DMS114 treated with DMSO at 0.1 percent for 48 hours (cell line): ENCODE results near the gene MPV17.
"Not testable (repeated sequence)": the region's sequence is repeated elsewhere in the genome, so short reads cannot be mapped to it uniquely, and the experiment has no call there.

Experiments
- DNase-seq: peaks from one replicate; lab custom pipeline; 2025; ENCODE audit not compliant: unreplicated experiment; lab: John Stamatoyannopoulos, UW

MPV17 gene, protein sequence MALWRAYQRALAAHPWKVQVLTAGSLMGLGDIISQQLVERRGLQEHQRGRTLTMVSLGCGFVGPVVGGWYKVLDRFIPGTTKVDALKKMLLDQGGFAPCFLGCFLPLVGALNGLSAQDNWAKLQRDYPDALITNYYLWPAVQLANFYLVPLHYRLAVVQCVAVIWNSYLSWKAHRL

GRCh38 chr2:27322766-27323595, at the start of gene MPV17:
Gene MPV17, minus strand, starts transcription at chr2:27323097. Its CDS starts 580 bp downstream, at chr2:27322517.
- DNase-seq, result peak; percentile 81

DNA sequence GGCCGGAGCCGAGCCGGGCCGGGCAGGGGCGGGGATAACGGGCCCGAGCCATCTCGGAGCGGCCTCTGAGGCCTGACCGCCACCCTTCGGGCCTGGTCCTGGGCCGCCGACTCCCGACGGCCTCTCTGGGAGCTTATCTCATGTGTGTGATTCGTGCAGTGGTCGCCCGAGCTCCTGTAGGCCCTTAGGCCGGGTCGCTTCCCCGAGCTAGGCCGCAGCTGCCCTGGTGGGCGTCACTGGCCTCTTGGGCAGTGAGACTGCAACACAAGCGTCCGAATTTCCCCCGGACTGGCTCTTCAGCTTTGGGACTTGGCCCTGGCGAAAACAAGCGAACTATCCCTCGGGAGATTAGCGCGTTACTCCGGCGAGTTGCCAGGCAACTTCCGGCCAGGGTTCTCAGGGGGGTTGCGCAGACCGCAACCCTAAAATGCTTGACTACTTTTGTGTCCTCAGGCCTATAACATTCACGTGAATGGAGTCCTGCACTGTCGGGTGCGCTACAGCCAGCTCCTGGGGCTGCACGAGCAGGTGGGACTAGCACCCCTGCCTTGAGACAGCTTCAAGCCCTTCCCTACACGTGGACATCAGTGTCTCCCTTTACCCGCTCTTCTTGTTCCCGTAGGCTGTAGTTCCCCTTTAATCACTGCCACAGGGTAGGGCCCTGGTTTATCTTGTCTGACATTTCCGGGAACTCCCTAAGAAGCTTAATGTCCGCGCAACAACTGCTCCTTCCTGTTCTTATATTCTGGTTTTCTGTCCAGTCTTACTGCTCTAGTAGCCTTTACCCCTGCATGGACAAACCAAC, 48.1 kb upstream of the MPV17 start:
- DNase-seq, result no peak

DNA sequence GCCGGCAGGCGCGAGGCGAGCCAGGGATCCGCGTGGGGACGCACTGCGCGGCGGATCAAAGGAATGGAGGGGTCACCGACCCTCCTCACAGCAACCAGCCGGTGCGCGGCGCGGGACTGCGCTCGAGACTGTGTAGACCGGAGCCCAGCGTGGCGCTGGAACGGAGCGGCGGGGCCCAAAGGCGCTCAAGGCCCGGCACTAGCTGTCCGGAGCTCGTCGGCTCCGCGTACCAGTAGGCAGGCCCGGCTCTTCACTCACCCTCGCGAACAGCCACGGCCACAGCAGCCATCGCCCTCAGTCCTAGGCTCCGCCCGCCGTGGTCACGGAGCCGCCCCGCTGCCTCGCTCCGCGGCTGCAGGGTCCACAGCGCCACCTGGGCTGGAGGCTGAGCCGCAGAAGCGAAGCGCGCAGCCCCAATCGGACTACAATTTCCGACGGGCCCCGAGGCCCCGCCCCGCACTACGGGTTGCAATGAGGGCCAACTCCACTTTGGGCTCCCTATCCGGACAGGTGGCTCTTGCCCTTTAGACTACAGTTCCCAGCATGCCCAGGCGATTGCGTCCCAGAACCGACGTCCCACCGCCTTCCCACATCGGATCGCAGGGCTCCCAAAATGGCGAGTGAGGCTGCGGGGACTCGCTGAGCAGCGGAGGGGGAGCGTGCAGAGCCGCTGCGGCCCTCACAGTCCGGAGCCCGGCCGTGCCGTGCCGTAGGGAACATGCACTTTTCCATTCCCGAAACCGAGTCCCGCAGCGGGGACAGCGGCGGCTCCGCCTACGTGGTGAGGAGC, 47.3 kb upstream of the MPV17 start, which contains the start of the genes EIF2B4 and SNX17:
Gene EIF2B4 (minus strand): TSS at position 313 of the 790 bp plus-strand sequence. CDS start 24 bp downstream, at position 289.
Gene SNX17 (plus strand): TSS at position 591 of the 790 bp plus-strand sequence. CDS start 128 bp downstream, at position 719.
- peak; percentile 98 for DNase-seq

DNA sequence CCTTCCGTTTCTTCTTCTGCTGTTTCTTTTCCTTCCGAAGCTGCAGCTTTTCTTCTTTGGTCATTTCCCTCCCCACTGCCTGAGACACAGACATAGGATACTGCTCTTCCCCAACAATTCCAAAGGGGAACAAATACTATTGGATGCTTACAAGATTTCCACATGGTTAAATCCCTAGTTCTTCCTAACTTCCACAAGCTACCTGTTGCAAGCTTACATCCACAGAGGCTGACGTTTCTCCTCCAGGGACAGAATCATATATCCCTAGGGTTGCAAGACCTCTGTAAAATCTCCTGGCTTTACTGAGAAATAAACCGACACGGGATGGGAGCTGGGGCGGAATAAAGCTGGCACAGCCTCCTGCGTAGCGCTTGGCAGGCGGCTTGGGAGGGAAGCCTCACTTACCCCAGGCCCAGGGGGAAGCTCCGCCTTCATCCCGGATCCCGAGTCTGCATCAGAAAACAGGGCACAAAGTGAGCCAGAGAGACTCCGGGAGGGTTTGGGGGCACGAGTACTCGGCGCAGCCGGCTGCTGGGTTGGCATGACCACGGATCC, 46.7 kb upstream of the MPV17 start:
- no peak for DNase-seq

GRCh38 chr2:27363933-27364332, 41.0 kb upstream of the MPV17 start:
- no peak for DNase-seq

DNA sequence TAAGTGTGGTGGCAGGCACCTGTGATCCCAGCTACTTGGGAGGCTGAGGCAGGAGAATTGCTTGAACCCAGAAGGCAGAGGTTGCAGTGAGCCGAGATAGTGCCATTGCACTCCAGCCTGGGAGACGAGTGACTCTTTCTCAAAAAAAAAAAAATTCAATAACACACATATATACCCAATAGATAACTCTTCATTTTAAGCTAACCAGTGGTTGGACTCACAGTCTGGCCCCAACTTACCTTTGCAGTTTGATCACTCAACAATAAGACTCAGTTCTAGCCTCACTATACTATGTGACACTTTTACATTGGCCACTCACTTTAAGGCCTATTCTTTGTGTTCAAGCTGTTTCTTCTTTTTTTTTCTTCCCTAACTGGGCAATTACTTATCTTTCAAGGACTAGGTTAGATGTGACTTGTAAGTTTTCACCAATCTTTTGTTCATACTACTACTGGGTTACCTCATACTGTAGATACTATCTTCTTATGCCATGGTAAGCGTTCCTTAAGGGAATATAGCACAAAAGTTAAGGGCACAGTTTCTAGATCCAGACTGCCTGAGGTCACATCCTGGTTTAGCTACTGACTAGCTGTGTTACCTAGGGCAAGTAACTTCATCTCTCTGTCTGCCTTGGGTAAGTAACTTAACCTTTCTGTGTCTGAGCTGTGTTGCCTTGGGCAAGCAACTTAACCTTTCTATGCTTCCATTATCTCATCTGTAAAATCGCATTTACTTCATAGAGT, 40.0 kb upstream of the MPV17 start:
- no peak for DNase-seq

GRCh38 chr2:27356382-27357181, 33.7 kb upstream of the MPV17 start, which contains the start of gene GTF3C2:
Gene GTF3C2, minus strand, starts transcription at chr2:27356764. Its CDS starts 13,210 bp downstream, at chr2:27343554.
- peak; percentile 95 for DNase-seq

- no peak for DNase-seq
Observed at GRCh38 chr2:27356056-27356381, 33.1 kb upstream of the MPV17 start.

GRCh38 chr2:27354597-27354927, 31.7 kb upstream of the MPV17 start:
- no peak for DNase-seq

DNA sequence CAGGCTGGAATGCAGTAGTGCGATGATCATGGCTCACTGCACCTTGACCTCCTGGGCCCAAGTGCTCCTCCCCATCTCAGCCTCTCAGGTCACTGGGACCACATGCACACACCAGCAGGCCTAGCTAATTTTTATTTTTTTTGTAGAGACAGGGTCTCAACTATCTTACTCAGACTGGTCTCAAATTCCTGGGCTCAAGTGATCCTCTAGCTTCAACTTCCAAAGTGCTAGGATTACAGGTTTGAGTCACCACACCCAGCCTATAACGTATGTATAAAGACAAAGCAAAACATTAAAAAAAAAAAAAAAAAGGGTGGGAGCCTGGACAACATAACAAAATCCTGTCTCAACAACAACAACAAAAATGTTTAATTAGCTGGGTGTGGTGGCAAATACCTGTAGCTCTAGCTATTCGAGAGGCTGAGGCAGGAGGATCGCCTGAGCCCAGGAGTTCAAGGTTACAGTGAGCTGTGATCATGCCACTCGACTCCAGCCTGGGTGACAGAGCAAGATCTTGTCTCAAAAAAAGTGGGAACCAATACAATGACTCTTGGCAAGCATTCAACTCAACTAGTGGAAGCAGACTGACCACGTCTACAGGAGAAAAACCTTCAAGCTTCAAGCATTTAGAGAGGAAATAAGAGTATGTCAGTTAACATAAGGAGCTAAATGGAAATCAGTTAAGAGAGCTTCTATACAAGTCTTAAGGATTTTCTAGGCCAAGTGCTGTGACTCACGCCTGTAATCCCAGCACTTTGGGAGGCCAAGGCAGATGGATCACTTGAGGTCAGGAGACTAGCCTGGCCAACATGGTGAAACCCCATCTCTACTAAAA, 31.1 kb upstream of the MPV17 start:
- no peak for DNase-seq

GRCh38 chr2:27353386-27353761, 30.5 kb upstream of the MPV17 start:
- not testable (repeated sequence) for DNase-seq

DNA sequence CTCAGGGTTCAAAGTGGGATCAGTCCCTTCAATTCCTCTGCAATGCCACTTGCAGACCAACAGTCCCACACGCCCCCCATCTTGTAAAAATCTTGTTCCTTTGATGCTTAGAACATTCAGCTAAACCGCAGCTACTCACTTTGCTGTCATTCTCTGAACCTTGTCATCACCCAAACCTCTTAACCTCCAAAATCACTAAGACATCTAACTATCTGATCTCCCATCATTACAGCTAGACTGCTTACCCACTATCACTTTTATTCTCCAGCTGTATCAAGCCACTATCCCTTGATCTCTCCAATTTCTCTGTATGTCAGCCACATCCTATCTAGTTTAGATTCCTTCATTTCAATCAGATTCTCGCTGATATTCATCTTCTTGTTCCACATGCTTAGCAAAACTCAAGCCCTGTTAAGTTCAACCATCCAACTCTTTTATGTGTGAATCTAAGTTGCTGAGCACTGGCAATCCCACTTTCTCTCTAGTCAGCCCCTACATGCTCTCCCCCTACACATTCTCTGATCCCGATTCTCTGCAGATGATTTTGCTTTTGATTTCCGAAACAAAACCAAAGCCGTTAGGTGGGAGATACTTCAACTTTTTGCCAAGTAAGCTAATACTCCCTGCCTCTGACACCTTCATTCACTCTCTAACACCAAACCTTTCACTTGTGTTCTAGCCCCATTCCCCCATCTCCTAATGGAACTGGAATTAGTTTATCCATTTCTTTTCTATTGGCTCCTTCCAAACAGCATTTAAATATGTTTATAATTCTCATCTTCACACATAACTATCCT, 29.1 kb upstream of the MPV17 start:
- no peak for DNase-seq

DNA sequence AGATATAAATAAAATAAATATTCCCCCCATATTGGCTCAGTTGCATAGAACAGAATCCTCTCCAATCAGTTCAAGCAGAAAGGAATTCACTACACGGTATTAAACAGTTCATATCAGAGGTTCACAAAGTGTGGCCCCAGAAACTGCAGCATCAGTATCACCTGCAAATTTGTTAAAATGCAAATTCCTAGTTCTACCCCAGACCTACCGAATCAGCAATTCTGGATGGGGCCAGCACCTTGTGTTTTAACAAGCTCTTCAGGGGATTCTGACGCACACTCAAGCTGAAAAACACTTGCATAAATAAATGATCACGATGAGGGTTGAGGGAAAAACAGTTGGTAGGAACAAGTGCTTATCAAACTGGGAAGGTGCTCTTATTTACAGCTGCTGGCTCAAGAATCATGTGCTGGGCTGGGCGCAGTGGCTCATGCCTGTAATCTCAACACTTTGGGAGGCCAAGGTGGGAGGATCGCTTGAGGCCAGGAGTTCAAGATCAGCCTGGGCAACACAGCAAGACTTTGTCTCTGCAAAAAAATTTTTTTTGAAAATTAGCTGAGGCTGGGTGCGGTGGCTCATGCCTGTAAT, 27.3 kb upstream of the MPV17 start:
- DNase-seq, result no peak

DNA sequence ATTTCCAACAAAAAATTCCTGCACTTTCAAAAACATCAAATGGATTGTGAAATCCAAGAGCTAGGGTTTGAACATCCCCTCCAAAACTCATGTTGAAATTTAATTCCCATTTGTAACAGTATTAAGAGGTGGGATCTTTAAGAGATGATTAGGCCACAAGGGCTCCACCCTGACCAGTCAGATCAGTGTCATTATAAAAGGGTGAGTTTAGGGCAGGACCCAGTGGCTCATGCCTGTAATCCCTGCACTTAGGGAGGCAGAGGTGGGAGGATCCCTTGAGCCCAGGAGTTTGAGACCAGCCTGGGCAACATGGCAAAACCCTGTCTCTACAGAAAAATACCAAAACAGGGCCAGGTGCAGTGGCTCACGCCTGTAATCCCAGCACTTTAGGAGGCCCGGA, 24.7 kb upstream of the MPV17 start:
- no peak for DNase-seq

DNA sequence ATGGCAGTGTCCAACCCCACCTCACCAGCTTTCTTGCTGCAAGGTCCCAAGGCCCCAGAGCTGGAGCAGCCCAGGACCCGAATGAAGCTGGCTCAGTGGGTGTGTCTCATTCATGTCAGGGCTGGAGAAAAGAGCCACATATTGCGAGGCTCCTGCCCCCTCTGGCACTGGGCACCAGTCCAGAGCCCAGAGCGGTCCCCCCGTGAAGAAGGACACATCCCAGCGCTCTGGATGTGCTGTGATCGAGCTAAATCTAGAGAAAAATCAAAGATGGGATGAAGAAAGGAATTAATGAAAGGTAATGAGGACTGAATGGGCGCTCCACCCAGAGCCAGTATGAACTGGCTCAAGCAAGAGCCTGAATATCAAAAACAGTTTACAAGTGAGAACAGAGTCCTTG, 13.3 kb upstream of the MPV17 start:
- no peak for DNase-seq

GRCh38 chr2:27335311-27335710, 12.4 kb upstream of the MPV17 start:
- DNase-seq, result no peak

- DNase-seq, result no peak
Observed at GRCh38 chr2:27324720-27325119, 1.8 kb upstream of the MPV17 start.
